Measurements from ENCODE around the gene SIN3A.
A peak's percentile ranks its signal among the peaks of the same experiment; 100 is the strongest.
"Not testable (repeated sequence)": the region's sequence is repeated elsewhere in the genome, so short reads cannot be mapped to it uniquely, and the experiment has no call there.

The SIN3A gene

GRCh38 chr15:75453703-75454470, 2.4 kb upstream of the SIN3A start:
- ATAC-seq = peak; percentile 56
- H3K9me3 Mint-ChIP-seq = no peaks in the 10 kb centered on the region

GRCh38 chr15:75452865-75453702, 1.6 kb upstream of the SIN3A start:
- Mint-ChIP-seq H3K9me3 (no peaks in the 10 kb centered on the region), H3K27ac (peak overlapping the region; percentile 97 to 100)

More at GRCh38 chr15:75453703-75454470, 2.4 kb upstream of the SIN3A start:
- peak overlapping the region; percentile 97 to 100 for H3K27ac Mint-ChIP-seq
- H3K4me3 Mint-ChIP-seq = peak overlapping the region; percentile 96 to 97
- peak; percentile 99 for DNase-seq
- no peaks in the 10 kb centered on the region for H3K27me3 Mint-ChIP-seq
- peaks cover 29% of the 10 kb centered on the region for H3K4me1 Mint-ChIP-seq

GRCh38 chr15:75452364-75452864, 924 bp upstream of the SIN3A start:
- DNase-seq (peak; percentile 83 to 84), ATAC-seq (peak; percentile 22)
- Mint-ChIP-seq H3K27me3 (no peaks in the 10 kb centered on the region), H3K9me3 (no peaks in the 10 kb centered on the region), H3K4me1 (peaks cover 41% of the 10 kb centered on the region), H3K27ac (peak overlapping the region; percentile 97 to 100), H3K4me3 (peak overlapping the region; percentile 96 to 97)

More at GRCh38 chr15:75452865-75453702, 1.6 kb upstream of the SIN3A start:
- Mint-ChIP-seq H3K27me3 (no peaks in the 10 kb centered on the region), H3K4me1 (peaks cover 34% of the 10 kb centered on the region), H3K4me3 (peak overlapping the region; percentile 96 to 97)
- peak; percentile 7 for ATAC-seq
- DNase-seq = peak; percentile 75 to 82

- ATAC-seq (no peak), DNase-seq (peak in 1 of 2 donors; percentile 80)
- no peaks in the 10 kb centered on the region for H3K9me3 Mint-ChIP-seq
- H3K27me3 Mint-ChIP-seq = no peaks in the 10 kb centered on the region
- H3K4me1 Mint-ChIP-seq = peaks cover 46% of the 10 kb centered on the region
- H3K4me3 Mint-ChIP-seq = peak overlapping the region; percentile 96 to 97
- H3K27ac Mint-ChIP-seq = peak overlapping the region; percentile 94 to 98
Measured at GRCh38 chr15:75451202-75451673, 252 bp downstream of the SIN3A start.

- Mint-ChIP-seq H3K9me3 (no peaks in the 10 kb centered on the region), H3K4me3 (peak overlapping the region; percentile 96 to 97), H3K27ac (peak overlapping the region; percentile 90 to 91), H3K4me1 (peaks cover 49% of the 10 kb centered on the region), H3K27me3 (no peaks in the 10 kb centered on the region)
- peak; percentile 52 for ATAC-seq
- DNase-seq = peak; percentile 95 to 96
Measured at GRCh38 chr15:75450307-75451201, 936 bp downstream of the SIN3A start.

GRCh38 chr15:75449585-75450306, 1.7 kb downstream of the SIN3A start:
- Mint-ChIP-seq H3K4me3 (peak overlapping the region; percentile 96 to 97), H3K4me1 (peaks cover 50% of the 10 kb centered on the region), H3K27ac (peak overlapping the region in 1 of 2 donors; percentile 90), H3K27me3 (no peaks in the 10 kb centered on the region), H3K9me3 (no peaks in the 10 kb centered on the region)
- ATAC-seq (no peak), DNase-seq (peak in 1 of 2 donors; percentile 12)

GRCh38 chr15:75448171-75448570, 3.3 kb downstream of the SIN3A start:
- not testable (repeated sequence) for DNase-seq, H3K4me3 Mint-ChIP-seq, H3K27me3 Mint-ChIP-seq, H3K9me3 Mint-ChIP-seq, ATAC-seq
- Mint-ChIP-seq H3K4me1 (peaks cover 64% of the 10 kb centered on the region), H3K27ac (peak overlapping the region in 1 of 2 donors; percentile 59)

- H3K4me1 Mint-ChIP-seq = peaks cover 68% of the 10 kb centered on the region
- no peaks in the 10 kb centered on the region for H3K27me3 Mint-ChIP-seq
- H3K9me3 Mint-ChIP-seq = no peaks in the 10 kb centered on the region
- peak overlapping the region; percentile 31 to 88 for H3K27ac Mint-ChIP-seq
- peak overlapping the region; percentile 16 to 55 for H3K4me3 Mint-ChIP-seq
- ATAC-seq (no peak), DNase-seq (no peak)
Measured at GRCh38 chr15:75446151-75446550, 5.3 kb downstream of the SIN3A start.

- not testable (repeated sequence) for ATAC-seq, H3K4me3 Mint-ChIP-seq, H3K9me3 Mint-ChIP-seq, DNase-seq, H3K27me3 Mint-ChIP-seq, H3K27ac Mint-ChIP-seq
- peaks cover 64% of the 10 kb centered on the region for H3K4me1 Mint-ChIP-seq
Measured at GRCh38 chr15:75445324-75445723, 6.2 kb downstream of the SIN3A start.

- Mint-ChIP-seq H3K27ac (peak overlapping the region; percentile 38 to 85), H3K4me1 (peaks cover 56% of the 10 kb centered on the region)
- not testable (repeated sequence) for H3K9me3 Mint-ChIP-seq, DNase-seq, H3K4me3 Mint-ChIP-seq, H3K27me3 Mint-ChIP-seq, ATAC-seq
Measured at GRCh38 chr15:75443972-75444453, 7.5 kb downstream of the SIN3A start.

GRCh38 chr15:75437721-75438120, 13.8 kb downstream of the SIN3A start:
- Mint-ChIP-seq H3K4me1 (peaks cover 41% of the 10 kb centered on the region), H3K4me3 (no peak overlapping the region), H3K9me3 (no peaks in the 10 kb centered on the region), H3K27ac (peak overlapping the region in 1 of 2 donors; percentile 34), H3K27me3 (no peaks in the 10 kb centered on the region)
- no peak for DNase-seq
- ATAC-seq = no peak

- ATAC-seq = no peak
- H3K4me1 Mint-ChIP-seq = peaks cover 41% of the 10 kb centered on the region
- no peak for DNase-seq
- no peaks in the 10 kb centered on the region for H3K9me3 Mint-ChIP-seq
- H3K27me3 Mint-ChIP-seq = no peaks in the 10 kb centered on the region
- H3K4me3 Mint-ChIP-seq = no peak overlapping the region
- no peak overlapping the region for H3K27ac Mint-ChIP-seq
Measured at GRCh38 chr15:75436881-75437280, 14.6 kb downstream of the SIN3A start.

- Mint-ChIP-seq H3K4me3 (no peak overlapping the region), H3K4me1 (peaks cover 26% of the 10 kb centered on the region), H3K27me3 (no peaks in the 10 kb centered on the region), H3K27ac (no peak overlapping the region), H3K9me3 (no peaks in the 10 kb centered on the region)
- DNase-seq = no peak
- ATAC-seq = no peak
Measured at GRCh38 chr15:75431682-75432081, 19.8 kb downstream of the SIN3A start.

- Mint-ChIP-seq H3K4me3 (no peak overlapping the region), H3K9me3 (no peaks in the 10 kb centered on the region), H3K27ac (peak overlapping the region in 1 of 2 donors; percentile 16), H3K4me1 (peaks cover 28% of the 10 kb centered on the region), H3K27me3 (no peaks in the 10 kb centered on the region)
- ATAC-seq = no peak
- DNase-seq = no peak
Measured at GRCh38 chr15:75431270-75431669, 20.2 kb downstream of the SIN3A start.
